ENCODE data around the gene ANXA11. TPM values are rescaled to one million over a fixed set of nuclear protein-coding genes. Genes with fewer than 3 reads are reported as not detected.
A peak's percentile ranks its signal among the peaks of the same experiment; 100 is the strongest.

ANXA11 gene
- total and polyA plus RNA-seq, 3 donors from 2014 or later: 46.5 to 116 (median 64.0) TPM

DNA sequence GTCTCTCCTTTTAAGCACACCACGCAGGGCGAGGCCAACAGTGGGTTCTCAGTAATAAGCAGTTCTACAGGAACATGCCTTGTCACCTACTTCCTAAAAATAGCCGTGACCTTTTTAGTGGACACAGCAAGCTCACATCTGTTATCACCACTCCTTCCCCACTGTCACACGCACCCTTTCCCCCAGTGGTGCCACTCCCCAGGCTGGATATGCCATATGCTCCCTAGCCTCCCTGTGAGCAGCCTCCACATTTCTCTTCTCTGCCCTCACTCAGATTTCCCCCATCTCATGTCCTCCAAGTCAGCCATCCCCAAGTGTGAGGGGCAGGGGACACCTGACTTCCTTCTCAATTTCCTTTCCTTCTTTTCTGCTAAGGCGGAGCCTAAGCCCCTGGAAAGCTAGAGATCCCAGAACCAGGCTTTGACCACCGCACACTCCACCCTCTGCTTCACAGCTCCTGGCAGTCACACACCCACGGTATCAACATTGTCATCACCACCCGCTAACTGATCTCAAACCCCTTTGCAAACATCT lies 3.7 kb downstream of the ANXA11 start:
- Histone ChIP-seq H3K4me3 (no peak overlapping the region), H3K36me3 (ENCODE audit: low read depth, missing control alignments) (no peaks in the 10 kb centered on the region), H3K27ac (peak overlapping the region in 1 of 2 donors; percentile 37), H3K27me3 (no peaks in the 10 kb centered on the region), H3K4me1 (peaks cover 40% of the 10 kb centered on the region), H3K9me3 (no peaks in the 10 kb centered on the region)
- DNase-seq: no peak
- WGBS, 2 donors: 76 to 91% methylated on average over 8 of the region's 8 CpGs
- TF ChIP-seq CTCF (IDR thresholded peaks at IDR 0.05): no peak
- TF ChIP-seq POLR2A (IDR thresholded peaks at IDR 0.05): no peak
- intact Hi-C loops (cut with DNase I; ENCODE audit: low total_unique reads): loop anchor here (10.0 kb wide), 1 partner anchor 47 kb away; no protein-coding TSS in a partner anchor

- H3K27ac ChIP-seq: peak overlapping the region; percentile 18 to 22
- intact Hi-C loops (cut with DNase I; ENCODE audit: low total_unique reads): loop anchor here (10.0 kb wide), 1 partner anchor 46 kb away; no protein-coding TSS in a partner anchor
- no peaks in the 10 kb centered on the region for H3K27me3 ChIP-seq
- no peak for DNase-seq
- H3K36me3 ChIP-seq (ENCODE audit: low read depth, missing control alignments): no peaks in the 10 kb centered on the region
- WGBS, 2 donors: 92 to 96% methylated on average over 10 of the region's 10 CpGs
- TF ChIP-seq CTCF (IDR thresholded peaks at IDR 0.05) (no peak), POLR2A (IDR thresholded peaks at IDR 0.05) (no peak)
- peaks cover 40% of the 10 kb centered on the region for H3K4me1 ChIP-seq
- H3K9me3 ChIP-seq: no peaks in the 10 kb centered on the region
- H3K4me3 ChIP-seq: no peak overlapping the region
Observed at GRCh38 chr10:80200687-80201086, 4.7 kb downstream of the ANXA11 start.

DNA sequence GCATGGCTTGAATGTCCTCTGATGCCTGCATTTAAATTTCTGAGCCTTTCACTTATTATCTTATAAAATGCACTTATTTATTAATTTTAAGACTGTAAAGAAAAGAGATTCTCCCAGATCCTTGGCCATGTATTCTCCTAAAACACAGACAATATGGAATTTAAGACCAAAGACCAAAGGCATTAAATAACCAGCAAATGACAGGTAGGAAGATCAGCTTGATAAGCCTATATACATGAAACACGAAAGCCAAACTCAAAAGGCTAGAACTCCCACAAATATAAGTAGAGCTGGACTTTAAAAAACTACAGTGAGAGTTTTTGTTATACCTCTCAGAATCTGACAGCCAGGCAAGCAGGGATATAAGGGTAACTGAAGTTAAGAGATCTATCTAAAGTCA lies 5.1 kb downstream of the ANXA11 start:
- Histone ChIP-seq H3K36me3 (ENCODE audit: low read depth, missing control alignments) (no peaks in the 10 kb centered on the region), H3K4me3 (no peak overlapping the region), H3K4me1 (peaks cover 40% of the 10 kb centered on the region), H3K27me3 (no peaks in the 10 kb centered on the region), H3K27ac (peak overlapping the region; percentile 18 to 22), H3K9me3 (no peaks in the 10 kb centered on the region)
- TF ChIP-seq CTCF (IDR thresholded peaks at IDR 0.05): no peak
- TF ChIP-seq POLR2A (IDR thresholded peaks at IDR 0.05): no peak
- intact Hi-C loops (cut with DNase I; ENCODE audit: low total_unique reads): loop anchor here (10.0 kb wide), 1 partner anchor 45 kb away; no protein-coding TSS in a partner anchor
- WGBS, 2 donors: 75 to 76% methylated on average over 1 of the region's 1 CpG
- no peak for DNase-seq

- H3K27me3 ChIP-seq: no peaks in the 10 kb centered on the region
- H3K36me3 ChIP-seq (ENCODE audit: low read depth, missing control alignments): no peaks in the 10 kb centered on the region
- TF ChIP-seq CTCF (IDR thresholded peaks at IDR 0.05): peak in 2 of 3 experiments; percentile 4 to 45
- TF ChIP-seq POLR2A (IDR thresholded peaks at IDR 0.05): no peak
- no peak overlapping the region for H3K4me3 ChIP-seq
- DNase-seq: peak; percentile 63
- H3K9me3 ChIP-seq: no peaks in the 10 kb centered on the region
- intact Hi-C loops (cut with DNase I; ENCODE audit: low total_unique reads): loop anchor here (10.0 kb wide), 1 partner anchor 45 kb away; no protein-coding TSS in a partner anchor
- WGBS, 2 donors: 52 to 57% methylated on average over 8 of the region's 8 CpGs
- peaks cover 40% of the 10 kb centered on the region for H3K4me1 ChIP-seq
- H3K27ac ChIP-seq: peak overlapping the region; percentile 13 to 22
Observed at GRCh38 chr10:80199828-80200227, 5.5 kb downstream of the ANXA11 start.

Data from testis (tissue), 3 donors.